Stimulated activated CD8-positive, alpha-beta memory T cell treated with anti-CD3 and anti-CD28 coated beads, Interleukin-7, amount 100 ng/mL, for 4 hours (primary cell): ENCODE measurements around the gene DEGS2.

Experiments
- DNase-seq, 2 donors: peaks; one replicate each; pipeline ENCODE4 v3.0.0-alpha.2; 2020; ENCODE audit warnings: low read depth in 2 of 2

DEGS2 gene

DNA sequence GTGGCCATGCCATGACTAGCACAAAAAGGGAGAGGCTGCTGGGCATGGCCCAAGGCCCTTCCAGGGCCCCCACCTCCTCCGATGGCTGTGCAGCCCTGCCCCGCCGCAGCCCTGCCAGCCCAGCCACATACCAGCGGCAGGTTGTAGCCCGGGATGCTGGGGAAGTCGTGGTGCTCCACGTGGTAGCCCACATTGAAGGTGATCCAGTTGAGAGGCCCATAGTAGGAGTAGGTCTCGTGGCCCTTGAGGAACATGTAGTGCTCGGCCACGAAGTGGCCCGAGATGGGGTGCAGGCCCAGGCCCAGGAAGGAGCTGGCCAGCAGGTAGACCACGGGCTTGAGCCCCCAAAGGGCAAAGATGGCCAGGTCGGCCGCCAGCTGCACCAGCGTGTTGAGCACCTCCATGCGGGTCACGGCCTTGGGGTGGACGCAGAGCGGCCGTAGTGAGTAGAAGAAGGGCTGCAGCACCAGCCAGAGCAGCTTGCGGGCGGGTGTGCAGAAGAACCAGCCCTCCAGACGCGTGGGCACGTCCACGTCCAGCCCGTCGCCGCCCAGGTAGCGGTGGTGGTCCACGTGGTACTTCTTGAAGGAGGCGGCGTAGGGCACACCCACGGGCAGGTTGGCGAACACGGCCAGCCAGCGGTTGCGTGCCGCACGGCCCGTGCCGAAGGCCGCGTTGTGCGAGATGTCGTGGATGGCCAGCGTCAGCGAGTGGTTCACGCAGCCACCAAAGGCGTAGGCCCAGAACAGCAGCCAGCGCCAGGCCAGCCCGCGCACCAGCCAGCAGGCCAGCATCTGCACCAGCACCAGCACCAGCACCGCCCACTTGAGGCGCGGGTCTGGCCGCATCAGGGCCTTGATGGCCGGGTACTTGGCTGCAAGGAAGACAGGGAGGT is 10.4 kb downstream of the DEGS2 start:
- DNase-seq: no peak

DNA sequence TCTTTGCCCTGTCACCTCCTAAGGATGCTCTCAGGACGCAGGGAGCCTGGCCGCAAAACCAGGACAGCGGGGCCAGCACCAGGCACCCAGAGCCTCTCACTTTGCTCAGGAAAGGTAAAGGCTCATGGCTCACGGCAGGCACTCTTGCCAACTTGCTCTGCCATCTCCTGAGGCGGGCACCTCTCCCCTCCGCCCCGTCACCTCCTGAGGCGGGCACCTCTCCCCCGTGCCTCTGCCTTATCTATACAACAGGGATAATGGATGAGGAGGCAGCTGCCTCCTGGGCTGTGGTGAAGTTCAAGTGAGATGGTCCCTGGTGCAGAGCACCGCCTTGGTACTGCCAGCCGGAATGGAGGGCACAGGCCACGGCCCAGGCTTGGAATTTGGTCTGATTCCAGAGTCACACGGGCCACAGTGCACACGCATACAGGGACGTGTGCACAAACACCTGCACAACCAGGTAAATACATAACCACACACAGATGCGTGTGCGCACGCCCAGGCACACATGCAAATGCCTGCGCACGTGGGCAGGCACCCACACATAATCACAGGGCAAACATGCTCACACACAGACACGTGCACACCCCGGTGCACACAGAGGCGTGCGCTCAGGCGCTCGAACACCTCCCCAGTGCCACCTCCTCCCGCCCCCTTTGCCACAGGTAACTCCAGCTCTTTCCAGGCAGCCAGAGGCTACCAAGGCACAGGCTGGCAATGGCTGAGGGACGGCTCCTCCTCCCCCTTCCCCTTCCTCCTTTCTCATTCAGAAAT is 11.6 kb downstream of the DEGS2 start:
- no peak for DNase-seq

DNA sequence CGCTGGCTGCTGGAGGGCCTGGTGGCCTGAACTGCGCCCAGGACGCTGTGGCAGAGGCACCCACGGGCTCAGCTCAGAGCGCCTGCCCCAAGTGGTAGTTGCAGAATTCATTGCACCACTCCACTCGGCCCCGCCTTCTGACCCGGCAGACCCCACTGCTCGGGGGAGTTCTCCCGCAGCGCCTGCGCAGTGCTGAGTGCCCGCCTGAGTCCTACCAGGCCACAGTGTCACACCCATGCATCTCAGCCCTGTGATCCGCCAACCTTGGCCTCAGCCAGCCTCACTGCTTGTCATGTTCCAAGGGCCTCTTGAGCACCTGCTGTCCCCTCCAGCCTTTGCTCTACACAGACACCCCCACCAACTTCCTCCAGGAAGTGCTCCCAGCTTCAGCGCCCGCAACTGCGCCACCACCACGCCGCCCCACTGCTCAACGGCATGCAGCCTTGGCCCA is 12.2 kb downstream of the DEGS2 start:
- peak; percentile 43 to 61 for DNase-seq

DNA sequence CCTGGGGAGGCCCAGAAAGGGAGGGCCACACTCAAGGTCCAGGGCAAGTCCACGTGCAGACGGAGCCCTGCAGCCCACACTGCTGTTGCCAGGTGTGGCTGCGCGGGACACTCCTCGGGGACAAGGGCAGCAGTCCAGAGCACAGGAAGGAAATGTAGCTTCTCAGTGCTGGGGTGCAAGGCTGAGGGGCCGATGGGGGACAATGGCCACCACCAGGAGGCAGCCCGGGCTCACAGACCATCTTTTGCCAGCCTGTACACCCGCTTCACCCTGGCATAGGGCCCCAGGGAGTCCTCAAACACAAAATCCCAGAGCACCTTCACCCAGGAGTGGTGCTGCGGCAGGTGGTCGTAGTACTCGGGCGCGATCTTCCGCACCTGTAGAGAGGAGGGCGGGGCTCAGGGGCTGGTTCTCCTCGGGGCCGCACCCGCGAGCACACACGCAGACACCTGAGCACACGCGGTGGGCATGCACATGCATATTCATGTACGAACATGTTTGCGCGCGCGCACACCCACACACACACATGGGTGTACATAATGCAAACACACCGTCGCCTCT is 12.8 kb downstream of the DEGS2 start:
- no peak for DNase-seq

DNA sequence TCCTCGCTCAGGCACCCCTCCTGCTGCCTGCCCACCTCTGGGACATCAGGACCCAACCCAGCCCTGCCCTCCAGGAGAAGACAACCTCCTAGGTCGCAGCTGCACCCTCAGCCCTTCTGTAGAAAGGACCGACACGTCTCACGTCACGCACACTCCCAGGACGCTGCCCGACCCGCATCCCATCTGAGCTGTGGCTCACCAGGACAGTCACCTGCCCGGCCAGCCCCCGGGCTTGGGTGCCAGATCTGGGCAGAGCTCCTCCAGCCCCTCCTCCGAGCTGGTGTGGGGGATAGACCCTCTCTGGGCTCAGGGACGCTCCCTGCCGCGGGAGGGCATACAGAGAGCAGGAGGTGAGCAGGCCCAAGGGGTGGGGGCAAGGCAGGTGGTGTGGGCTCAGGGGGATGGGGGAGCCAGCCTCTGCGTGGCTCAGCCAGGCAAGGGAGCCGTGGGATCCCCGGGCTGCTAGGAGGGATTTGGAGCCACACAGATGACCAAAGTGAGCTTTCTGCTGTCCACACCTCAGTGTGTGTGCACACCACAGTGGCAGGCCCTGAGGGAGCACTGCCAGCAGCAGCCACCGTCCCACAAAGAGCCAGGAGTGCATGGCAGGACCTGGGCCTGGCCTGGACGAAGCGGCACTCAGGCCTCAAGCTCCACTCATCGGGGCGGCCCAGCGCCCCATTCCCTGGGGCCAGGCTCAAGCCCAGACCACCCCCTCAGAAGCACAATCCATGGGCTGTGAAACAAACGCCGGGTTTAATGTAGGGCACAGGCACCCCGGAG is 13.6 kb downstream of the DEGS2 start:
- DNase-seq: no peak

DNA sequence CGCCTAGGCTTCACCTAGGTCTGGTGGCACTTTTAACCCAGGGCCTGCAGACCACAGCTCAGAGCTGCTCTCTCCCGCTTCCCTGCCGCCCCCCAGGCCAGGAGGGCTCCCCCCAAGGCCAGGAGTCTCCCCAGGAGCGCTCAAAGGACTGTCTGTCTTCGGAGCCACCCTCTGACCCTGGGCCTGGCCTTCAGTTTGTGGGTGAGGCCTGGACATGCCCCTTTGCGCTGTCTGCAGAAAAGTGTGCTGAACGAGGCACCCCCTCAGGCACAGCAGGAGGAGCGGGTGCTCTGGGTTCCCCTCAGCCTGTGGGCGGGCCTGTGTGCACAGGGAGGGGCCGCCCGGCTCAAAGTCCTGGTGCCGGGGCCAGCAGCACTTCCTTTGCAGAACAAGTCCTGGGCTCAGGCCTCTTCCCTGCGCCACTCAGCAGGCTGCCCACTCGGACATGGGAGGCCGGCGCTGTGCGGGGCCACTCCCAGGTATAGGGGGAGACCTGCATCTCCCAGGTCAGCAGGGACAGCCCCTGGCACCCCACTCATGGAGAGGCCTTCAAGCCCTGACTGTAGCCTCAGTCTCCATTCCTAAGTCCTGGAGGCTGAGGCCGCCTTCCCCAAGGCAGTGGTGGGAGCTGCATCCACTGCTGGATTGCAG is 14.3 kb downstream of the DEGS2 start:
- DNase-seq: no peak

DNA sequence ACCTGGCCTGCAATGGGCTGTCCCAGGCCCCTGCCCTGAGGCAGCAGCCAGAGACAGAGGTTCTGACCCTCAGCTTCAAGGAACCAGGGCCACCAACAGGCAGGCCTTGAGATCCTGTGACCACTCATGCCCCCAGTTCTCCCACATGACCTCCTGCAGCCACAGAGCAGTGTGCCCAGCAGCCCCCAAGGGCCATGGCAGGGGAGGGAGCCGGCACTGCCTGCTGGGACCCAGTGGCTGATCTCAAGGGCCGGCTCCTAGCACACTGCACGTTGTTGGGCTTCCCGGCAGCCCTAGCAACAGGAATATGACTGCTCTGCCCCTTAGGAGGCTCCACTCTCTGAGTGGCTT is 14.8 kb downstream of the DEGS2 start:
- DNase-seq: no peak

DNA sequence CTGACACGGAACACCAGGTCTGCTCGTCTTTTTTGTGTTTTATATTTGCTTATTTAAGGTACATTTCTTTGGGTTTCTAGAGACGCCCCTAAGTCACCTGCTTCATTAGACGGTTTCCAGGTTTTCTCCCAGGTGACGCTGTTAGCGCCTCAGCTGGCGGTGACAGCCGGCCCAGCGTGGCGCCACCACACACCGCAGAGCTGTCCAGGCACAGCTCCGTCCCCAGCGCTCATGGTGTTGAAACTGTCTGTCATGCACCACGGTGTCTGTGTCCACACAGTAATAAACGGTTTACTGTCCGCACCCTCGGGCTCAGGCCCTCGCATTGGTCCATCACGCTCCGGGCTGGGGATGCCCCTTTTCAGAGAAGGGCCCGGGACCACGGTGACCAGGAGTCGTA is 15.5 kb downstream of the DEGS2 start:
- no peak for DNase-seq

DNA sequence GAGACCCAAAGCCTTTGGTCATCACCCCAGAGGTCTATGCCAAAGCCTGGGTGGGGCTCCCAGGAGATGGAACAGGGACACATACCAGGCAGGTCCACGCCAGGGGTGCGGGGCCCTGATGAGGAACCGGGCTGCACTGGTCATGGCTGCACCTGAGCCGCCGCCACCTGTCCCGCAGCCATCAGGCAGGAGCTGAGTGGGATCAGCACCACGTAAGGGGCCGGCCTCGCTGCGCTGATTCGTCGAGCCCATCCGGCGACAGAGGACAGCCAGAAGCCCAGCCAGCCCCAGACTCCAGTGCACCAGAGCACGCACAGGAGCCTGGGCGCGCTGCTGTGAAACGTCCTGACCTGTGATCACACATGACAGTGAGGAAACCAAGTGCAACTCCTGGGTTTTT is 15.9 kb downstream of the DEGS2 start:
- DNase-seq: no peak

DNA sequence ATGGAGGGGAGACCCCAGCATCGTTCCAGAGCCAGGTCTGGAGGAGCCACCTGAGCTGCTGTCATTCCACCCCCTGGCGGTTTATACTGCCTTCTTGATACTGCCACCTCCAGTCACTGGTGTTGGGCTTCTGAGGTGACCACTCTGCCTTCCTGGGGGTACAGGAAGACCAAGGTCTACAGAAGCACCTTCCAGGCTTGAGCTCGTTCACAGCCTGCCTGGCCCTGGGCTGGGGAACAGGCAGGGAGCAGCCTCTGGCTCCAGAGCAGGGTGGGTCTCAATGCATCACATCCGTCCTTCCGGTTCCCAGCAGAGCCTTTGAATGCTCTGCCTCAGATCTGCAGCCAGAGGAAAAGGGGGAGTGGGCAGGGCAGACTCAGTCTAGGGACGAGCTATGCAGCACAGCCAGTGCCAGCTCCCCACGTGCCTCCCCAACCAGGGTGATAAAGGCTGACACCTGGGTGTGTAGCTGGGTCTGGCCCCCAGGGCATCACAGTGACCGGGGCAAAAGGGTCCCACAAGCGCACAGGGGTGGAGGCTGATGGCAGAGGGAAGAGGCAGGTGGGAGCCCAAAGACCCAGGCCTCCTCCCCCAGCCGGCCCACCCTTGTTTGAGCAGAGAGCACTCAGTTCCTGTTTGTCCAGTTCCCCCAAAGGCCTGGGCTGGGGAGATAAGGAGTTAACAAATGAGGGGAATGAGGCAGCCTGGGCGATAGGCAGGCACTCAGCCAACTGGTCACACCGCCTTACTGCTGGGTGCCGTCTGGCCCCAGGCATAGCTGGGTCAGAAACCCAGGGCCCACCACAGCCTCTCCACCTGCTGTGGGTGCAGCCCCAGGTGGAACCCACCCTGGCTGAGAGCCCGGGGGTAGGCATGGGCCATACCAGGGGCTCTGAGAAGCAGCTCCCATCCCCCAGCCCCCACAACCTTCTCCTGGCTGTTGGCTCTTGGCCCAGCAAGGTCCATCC is 17.1 kb downstream of the DEGS2 start:
- no peak for DNase-seq

DNA sequence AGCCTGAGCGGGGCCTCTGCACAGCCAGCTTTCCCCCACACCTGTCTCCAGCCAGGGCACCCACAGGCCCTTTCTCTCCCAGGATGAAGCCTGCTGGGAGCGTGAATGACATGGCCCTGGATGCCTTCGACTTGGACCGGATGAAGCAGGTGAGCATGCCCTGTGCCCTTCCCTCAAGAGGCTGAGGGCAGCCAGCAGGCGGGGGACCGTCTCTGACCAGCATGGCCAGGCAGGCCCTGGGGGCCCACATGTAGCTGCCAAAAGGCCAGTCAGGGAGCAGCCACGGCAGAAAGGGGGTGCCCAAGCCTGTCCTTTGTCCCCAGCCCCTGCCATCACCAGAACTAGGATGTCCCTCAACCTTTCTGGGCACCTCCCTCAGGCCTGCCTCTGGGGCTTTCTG is 18.3 kb downstream of the DEGS2 start:
- no peak for DNase-seq

DNA sequence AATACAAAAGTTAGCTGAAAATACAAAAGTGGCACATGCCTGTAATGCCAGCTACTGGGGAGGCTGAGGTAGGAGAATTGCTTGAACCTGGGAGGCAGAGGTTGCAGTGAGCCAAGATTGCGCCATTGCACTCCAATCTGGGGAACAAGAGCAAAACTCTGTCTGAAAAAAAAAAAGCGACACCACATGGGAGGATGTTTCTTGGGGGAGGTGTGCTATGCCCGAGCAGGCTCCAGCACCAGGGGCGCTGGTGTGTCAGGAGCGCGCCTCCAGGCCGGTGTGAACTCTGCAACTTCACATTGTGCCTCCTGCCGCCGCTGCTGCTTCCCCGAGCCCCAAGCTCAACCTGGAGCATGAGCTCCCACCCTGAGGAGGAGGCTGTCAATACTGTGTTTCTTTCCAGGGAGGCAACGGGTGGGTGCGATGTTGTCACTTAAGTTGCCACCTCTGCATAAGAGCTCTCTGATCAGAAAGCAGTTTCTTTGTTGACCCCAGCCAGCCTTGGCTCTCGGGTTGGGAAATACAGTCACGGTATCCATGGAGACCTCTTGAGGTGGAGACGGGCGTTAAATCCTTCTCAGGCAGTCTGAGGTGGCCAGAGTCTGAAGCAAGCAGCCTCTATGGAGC is 18.9 kb downstream of the DEGS2 start:
- no peak for DNase-seq

DNA sequence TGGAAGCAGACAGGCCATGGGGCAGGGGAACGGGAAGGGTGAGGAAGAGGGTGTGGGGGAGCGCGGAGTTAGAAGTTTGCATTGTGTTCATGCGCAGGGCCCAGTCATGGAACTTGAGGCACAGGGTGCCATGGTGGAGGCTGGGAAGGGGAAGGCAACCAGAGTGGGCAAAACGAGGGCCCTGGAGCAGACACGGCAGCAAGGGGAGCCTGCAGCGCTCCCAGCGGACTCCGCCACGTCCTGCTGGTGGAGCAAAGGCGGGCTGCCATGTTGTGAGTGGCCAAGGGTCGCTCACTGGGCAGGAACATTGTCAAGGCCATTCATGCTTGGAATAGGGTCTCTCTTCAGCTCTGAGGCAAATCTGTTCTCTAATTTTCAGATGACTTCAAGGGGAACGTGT is 20.5 kb downstream of the DEGS2 start:
- DNase-seq: no peak

DNA sequence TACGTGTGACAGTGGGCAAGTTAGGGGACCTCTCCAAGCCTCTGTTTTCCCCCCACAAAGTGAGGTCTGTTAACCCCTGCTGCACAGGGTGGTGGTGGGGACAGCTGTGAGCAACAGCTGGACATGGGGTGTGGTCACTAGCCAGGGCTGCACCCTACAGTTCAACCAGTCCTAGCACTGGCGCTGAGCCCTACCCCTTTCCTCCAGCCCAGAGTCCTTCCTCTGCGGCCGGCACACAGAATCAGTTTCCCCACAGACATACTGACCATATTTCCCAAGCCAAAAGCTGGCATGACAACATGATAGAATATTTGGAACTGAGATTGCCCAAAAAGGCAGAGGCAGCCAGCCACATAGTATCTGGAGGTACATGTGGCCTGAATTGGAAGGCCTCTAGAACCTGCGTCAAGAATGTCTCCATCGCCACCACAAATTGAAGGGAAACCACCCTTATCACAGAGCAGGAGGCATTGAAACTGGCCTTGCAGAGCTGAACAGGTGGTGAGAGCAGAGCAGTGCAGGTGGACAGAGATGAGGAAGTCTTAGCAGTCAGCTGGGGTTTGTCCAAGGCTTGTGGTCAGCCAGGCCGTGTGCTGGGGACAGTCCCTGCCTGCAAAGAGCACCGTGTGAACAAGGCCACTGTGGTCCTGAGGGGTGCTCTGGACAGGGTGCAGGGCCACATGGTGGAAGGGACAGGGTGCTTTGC is 21.2 kb downstream of the DEGS2 start:
- no peak for DNase-seq

DNA sequence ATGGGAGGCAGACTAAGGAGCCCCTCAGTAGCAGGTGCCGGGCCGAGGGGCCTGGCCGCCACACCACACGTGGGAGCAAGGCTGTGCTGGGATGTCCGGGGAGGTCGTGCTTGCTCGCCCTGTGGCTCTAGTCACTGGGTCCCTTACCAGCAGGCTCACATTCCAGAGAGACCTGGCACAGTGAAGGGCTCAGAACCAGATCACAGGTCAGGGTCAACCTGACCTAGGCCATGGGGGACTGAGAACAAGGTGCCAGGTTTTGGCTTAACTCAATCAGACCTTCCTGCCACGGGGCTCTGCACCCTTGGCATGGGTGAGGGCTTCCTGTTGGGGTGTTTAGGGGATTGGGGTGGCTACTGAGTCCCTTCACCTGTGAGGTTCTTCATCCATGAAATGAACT is 22.3 kb downstream of the DEGS2 start:
- no peak for DNase-seq

DNA sequence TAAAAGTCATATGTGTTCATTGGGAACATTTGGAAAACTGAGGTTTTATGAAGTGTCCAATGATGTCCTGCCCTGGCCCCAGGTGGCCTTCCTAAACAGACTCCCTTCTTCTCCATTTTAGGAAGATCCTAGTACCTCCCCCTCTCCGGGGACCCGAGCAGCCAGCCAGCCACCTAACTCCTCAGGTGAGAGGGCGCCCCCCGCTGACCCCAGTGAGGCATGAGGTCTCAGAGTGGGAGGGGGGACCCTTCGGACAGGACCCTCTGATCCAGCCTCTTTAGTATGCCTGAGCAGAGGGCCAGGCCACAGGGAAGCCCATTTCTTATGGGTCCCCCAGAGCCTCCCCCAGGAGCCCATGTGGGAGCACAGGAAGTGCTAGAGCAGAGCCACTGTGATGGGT is 23.7 kb downstream of the DEGS2 start:
- DNase-seq: no peak

DNA sequence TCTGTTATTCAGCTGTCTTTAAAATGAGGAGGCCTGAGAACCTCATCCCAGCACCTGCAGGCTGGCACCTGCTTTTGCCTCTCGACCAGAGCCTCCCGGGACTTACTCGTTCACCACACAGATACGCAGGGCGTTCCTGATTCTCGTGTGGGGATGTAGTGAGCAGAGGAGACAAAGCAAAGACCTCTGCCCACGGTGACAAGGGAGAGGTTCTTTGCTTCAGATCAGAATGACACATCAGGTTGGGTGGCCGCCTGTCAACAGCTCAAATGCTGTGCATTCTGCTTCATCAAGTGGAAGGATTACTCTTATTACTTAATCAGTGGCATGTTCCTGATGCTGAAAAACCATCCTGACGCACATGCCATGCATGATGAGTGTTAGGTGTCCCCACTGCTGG is 24.4 kb downstream of the DEGS2 start:
- DNase-seq: no peak

DNA sequence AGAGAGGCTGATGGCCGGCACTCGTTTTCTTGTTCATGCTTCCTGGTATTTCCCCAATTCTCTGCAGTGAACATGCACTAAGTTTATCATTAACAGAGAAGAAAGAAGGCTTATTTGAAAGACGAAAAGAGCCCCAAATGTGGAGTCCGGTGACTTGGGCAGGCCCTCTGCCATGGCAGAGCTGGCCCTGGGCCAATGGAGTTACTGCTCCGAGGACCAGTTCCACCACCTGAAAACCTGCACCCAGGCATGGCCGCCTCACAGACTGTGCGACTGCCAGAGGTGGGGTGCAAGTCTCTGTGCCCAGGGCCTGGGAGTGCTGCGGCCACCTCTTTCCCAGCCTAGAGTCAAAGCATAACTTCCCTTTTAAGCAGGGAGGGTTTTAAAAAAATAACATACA is 24.9 kb downstream of the DEGS2 start:
- no peak for DNase-seq

DNA sequence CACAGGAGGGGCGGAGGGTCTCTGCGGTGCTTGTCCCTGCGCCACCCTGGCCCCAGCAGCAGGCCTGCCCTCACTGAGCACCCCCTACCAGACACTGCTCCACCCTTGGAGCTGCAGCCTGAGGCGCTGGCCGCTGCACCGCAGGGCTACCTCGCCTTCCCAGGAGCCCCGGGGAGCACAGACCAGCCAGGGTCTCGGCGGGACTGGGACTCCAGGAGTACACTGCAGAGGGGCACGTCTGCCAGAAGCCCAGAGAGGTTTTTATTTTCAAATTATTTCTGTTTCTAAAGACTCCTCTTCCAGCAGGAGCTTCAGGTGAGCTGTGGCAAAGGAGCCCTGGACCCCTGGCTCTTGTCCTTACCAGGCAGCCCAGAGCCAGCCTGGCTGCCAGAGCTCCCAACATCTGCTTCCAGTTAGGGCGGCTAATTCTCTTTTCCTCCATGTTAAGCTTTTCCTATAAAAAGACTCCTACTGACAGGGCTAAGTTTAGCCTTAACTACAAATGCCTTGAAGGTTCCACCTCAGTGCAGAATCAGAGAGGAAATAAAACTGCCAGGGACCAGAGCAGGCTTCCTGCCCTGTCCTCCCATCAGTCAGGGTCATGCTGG is 26.4 kb downstream of the DEGS2 start:
- DNase-seq: no peak
